OCI-LY3 (cell line): ENCODE data around the gene GPR146.

Source experiments
- CTCF ChIP-seq: fragments of 200-600, 300-600 bp; sonication (generic); IDR thresholded peaks from 2 replicates; pipeline ENCODE4 v1.5.1; 2014; ENCODE audit warnings: antibody characterized with exemption, low read length, low read depth
- EZH2phosphoT487 ChIP-seq: fragments of 200-600 bp; shearing (Covaris generic); IDR thresholded peaks from 2 replicates; pipeline ENCODE4 v1.6.1; 2018; ENCODE audit warnings: antibody characterized with exemption, mixed run types, low read depth

- no peak for TF ChIP-seq CTCF
- TF ChIP-seq EZH2phosphoT487: no peak
These were observed 3.6 kb upstream of the GPR146 start for GRCh38 chr7:1040790-1041189.
